Measurements from ENCODE around the gene KRAS. TPM values are rescaled to one million over a fixed set of nuclear protein-coding genes. Genes with fewer than 3 reads are reported as not detected.

KRAS gene
- total RNA-seq, 1 experiment from 2014 or later: 47.5 TPM

GRCh38 chr12:25189656-25190055, 61.1 kb downstream of the KRAS start:
- no peak for TF ChIP-seq CTCF (conservative IDR thresholded peaks at IDR 0.05)
- no peak overlapping the region for H4K91ac ChIP-seq (ENCODE audit: insufficient read length, low read depth, low read length)
- no peak overlapping the region for H2BK120ac ChIP-seq (ENCODE audit: low read depth, low read length, poor library complexity, severe bottlenecking)
- Mint-ChIP-seq H3K27ac (no peak overlapping the region), H3K27me3 (ENCODE audit: low read depth) (no peaks in the 10 kb centered on the region; the same call in 1 of the 2 replicates), H3K4me3 (no peak overlapping the region), H3K9me3 (no peaks in the 10 kb centered on the region), H3K4me1 (peaks cover 4% of the 10 kb centered on the region in 2 experiments; a peak in 3 of 4 replicates), H3K36me3 (ENCODE audit: insufficient read depth in 1 of 3, low read depth in 3 of 3) (no peaks in the 10 kb centered on the region)
- no peak overlapping the region for H2BK12ac ChIP-seq (ENCODE audit: insufficient read length, low read depth, low read length)
- no peaks in the 10 kb centered on the region for H3K4me1 ChIP-seq (ENCODE audit: insufficient read depth, low read length)
- H4K8ac ChIP-seq (replicated peaks; ENCODE audit: insufficient read length, low read depth, low read length): no peak overlapping the region
- DNase-seq: no peak
- no peak overlapping the region for H3T11ph ChIP-seq (ENCODE audit: low read length)
- no peaks in the 10 kb centered on the region for H3K79me2 ChIP-seq (ENCODE audit: insufficient read depth, low read length)
- no peaks in the 10 kb centered on the region for H3K79me1 ChIP-seq (ENCODE audit: insufficient read depth, low read depth, low read length, poor library complexity, severe bottlenecking)
- H3K4me2 ChIP-seq (ENCODE audit: insufficient read depth, insufficient read length, low read length): no peak overlapping the region
- H3K27me3 ChIP-seq (ENCODE audit: insufficient read depth, low read length): no peaks in the 10 kb centered on the region
- H3K9ac ChIP-seq (ENCODE audit: extremely low read depth, insufficient read length, low read length): no peak overlapping the region
- H3K23ac ChIP-seq (ENCODE audit: insufficient read length, low read depth, low read length): no peak overlapping the region
- H3K56ac ChIP-seq (ENCODE audit: insufficient read length, low read depth, low read length): no peak overlapping the region
- H3K4ac ChIP-seq (ENCODE audit: low read depth, low read length): no peak overlapping the region
- no peak overlapping the region for H3K14ac ChIP-seq (ENCODE audit: insufficient read depth, low read length)
- no peak overlapping the region for H3K18ac ChIP-seq (ENCODE audit: insufficient read length, low read depth, low read length)
- peaks cover 2% of the 10 kb centered on the region for H3K23me2 ChIP-seq (ENCODE audit: insufficient read length, low read depth, low read length, poor library complexity, severe bottlenecking)
- no peak overlapping the region for H2AFZ ChIP-seq (ENCODE audit: low read length)
- H3K27ac ChIP-seq (ENCODE audit: insufficient read length, low read depth, low read length): no peak overlapping the region
- no peak overlapping the region for H2BK5ac ChIP-seq (ENCODE audit: insufficient read length, low read length)
- no peak overlapping the region for H2BK15ac ChIP-seq (ENCODE audit: low read depth, low read length)
- H2AK5ac ChIP-seq (ENCODE audit: insufficient read length, low read length): no peak overlapping the region
- no peak overlapping the region for H2BK20ac ChIP-seq (ENCODE audit: low read depth, low read length, poor library complexity, severe bottlenecking)
- H4K5ac ChIP-seq (ENCODE audit: insufficient read length, low read depth, low read length): no peak overlapping the region
- H4K20me1 ChIP-seq (ENCODE audit: control insufficient read depth, insufficient read depth, insufficient read length): no peaks in the 10 kb centered on the region
- no peaks in the 10 kb centered on the region for H3K9me3 ChIP-seq (ENCODE audit: control insufficient read depth, low read depth, low read length)
